ENCODE data around the gene PEX14. TPM values are rescaled to one million over a fixed set of nuclear protein-coding genes. Genes with fewer than 3 reads are reported as not detected.

PEX14 gene
- total and polyA plus RNA-seq, 2 experiments from 2014 or later = 17.6 to 19.6 TPM

DNA sequence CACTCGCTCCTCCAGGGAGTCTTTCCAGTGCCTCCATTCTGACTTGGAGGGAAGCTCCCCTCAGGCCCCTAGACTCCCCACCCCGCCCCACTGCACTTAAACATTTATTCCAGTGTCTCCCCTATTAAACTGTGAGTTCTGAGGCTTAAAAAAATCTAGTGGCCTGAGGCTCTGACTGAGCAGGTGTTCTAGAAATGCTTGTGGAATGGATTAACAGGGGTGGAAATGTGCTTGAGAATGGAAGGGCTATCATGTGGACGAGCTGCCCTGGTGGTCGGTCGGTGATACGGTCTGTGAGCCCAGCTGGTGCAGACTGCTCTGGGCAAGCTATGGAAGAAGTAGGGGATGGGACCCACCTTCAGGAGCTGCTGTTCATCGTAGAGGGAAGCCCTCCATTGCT lies 130.2 kb downstream of the PEX14 start (continued):
- TF ChIP-seq, protein P1, sequence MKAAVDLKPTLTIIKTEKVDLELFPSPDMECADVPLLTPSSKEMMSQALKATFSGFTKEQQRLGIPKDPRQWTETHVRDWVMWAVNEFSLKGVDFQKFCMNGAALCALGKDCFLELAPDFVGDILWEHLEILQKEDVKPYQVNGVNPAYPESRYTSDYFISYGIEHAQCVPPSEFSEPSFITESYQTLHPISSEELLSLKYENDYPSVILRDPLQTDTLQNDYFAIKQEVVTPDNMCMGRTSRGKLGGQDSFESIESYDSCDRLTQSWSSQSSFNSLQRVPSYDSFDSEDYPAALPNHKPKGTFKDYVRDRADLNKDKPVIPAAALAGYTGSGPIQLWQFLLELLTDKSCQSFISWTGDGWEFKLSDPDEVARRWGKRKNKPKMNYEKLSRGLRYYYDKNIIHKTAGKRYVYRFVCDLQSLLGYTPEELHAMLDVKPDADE (IDR thresholded peaks at IDR 0.05) = no peak

DNA sequence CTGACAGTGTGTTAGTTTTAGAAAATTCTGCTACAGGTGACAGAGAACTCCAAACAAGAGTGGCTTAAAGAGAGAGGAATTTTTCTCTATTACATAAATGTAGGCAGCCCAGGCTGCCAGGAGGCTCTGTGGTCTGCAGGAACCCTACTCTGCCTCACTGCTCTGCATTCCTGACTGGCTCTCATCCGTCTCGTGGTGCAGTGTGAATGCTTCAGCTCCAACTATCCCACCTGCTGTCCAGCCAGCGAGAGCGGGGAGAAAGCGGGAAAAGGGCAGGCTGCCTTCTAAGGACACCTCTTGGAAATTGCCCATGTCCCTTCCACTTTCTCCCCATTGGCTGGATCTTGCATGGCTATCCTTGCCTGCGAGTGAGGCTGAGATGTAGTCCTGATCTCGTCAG lies 131.3 kb downstream of the PEX14 start:
- TF ChIP-seq JUNB (IDR thresholded peaks at IDR 0.05; ENCODE audit: unreplicated experiment) (no peak), EZH2 (IDR thresholded peaks at IDR 0.05; ENCODE audit: low read depth, unreplicated experiment) (no peak), POLR2AphosphoS5 (IDR thresholded peaks at IDR 0.05; ENCODE audit: low read depth) (no peak), ZNF114 (CRISPR knock-in tag; IDR thresholded peaks at IDR 0.05) (no peak), NANOG (IDR thresholded peaks at IDR 0.05; ENCODE audit: borderline replicate concordance) (no peak), EZH2phosphoT487 (IDR thresholded peaks at IDR 0.05; ENCODE audit: unreplicated experiment) (no peak)
- TF ChIP-seq, protein P2, sequence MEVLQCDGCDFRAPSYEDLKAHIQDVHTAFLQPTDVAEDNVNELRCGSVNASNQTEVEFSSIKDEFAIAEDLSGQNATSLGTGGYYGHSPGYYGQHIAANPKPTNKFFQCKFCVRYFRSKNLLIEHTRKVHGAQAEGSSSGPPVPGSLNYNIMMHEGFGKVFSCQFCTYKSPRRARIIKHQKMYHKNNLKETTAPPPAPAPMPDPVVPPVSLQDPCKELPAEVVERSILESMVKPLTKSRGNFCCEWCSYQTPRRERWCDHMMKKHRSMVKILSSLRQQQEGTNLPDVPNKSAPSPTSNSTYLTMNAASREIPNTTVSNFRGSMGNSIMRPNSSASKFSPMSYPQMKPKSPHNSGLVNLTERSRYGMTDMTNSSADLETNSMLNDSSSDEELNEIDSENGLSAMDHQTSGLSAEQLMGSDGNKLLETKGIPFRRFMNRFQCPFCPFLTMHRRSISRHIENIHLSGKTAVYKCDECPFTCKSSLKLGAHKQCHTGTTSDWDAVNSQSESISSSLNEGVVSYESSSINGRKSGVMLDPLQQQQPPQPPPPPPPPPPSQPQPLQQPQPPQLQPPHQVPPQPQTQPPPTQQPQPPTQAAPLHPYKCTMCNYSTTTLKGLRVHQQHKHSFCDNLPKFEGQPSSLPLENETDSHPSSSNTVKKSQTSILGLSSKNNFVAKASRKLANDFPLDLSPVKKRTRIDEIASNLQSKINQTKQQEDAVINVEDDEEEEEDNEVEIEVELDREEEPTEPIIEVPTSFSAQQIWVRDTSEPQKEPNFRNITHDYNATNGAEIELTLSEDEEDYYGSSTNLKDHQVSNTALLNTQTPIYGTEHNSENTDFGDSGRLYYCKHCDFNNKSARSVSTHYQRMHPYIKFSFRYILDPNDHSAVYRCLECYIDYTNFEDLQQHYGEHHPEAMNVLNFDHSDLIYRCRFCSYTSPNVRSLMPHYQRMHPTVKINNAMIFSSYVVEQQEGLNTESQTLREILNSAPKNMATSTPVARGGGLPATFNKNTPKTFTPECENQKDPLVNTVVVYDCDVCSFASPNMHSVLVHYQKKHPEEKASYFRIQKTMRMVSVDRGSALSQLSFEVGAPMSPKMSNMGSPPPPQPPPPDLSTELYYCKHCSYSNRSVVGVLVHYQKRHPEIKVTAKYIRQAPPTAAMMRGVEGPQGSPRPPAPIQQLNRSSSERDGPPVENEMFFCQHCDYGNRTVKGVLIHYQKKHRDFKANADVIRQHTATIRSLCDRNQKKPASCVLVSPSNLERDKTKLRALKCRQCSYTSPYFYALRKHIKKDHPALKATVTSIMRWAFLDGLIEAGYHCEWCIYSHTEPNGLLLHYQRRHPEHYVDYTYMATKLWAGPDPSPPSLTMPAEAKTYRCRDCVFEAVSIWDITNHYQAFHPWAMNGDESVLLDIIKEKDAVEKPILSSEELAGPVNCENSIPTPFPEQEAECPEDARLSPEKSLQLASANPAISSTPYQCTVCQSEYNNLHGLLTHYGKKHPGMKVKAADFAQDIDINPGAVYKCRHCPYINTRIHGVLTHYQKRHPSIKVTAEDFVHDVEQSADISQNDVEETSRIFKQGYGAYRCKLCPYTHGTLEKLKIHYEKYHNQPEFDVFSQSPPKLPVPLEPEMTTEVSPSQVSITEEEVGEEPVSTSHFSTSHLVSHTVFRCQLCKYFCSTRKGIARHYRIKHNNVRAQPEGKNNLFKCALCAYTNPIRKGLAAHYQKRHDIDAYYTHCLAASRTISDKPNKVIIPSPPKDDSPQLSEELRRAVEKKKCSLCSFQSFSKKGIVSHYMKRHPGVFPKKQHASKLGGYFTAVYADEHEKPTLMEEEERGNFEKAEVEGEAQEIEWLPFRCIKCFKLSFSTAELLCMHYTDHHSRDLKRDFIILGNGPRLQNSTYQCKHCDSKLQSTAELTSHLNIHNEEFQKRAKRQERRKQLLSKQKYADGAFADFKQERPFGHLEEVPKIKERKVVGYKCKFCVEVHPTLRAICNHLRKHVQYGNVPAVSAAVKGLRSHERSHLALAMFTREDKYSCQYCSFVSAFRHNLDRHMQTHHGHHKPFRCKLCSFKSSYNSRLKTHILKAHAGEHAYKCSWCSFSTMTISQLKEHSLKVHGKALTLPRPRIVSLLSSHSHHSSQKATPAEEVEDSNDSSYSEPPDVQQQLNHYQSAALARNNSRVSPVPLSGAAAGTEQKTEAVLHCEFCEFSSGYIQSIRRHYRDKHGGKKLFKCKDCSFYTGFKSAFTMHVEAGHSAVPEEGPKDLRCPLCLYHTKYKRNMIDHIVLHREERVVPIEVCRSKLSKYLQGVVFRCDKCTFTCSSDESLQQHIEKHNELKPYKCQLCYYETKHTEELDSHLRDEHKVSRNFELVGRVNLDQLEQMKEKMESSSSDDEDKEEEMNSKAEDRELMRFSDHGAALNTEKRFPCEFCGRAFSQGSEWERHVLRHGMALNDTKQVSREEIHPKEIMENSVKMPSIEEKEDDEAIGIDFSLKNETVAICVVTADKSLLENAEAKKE (CRISPR knock-in tag; IDR thresholded peaks at IDR 0.05) = no peak
- TF ChIP-seq, protein P1 (IDR thresholded peaks at IDR 0.05) = no peak
- Histone ChIP-seq H3K27ac (ENCODE audit: low read depth) (0 out of 2 replicates have a peak overlapping the region, but pooled peaks have one; percentile 61), H4K20me1 (replicated peaks; ENCODE audit: insufficient read depth) (no peaks in the 10 kb centered on the region), H3K4me3 (no peak overlapping the region), H3K4me2 (no peak overlapping the region), H3K4me1 (ENCODE audit: insufficient read depth) (no peaks in the 10 kb centered on the region), H3K36me3 (ENCODE audit: insufficient read depth) (no peaks in the 10 kb centered on the region), H3F3A (replicated peaks; ENCODE audit: low read depth) (no peaks in the 10 kb centered on the region), H3K9me2 (ENCODE audit: insufficient read depth) (no peaks in the 10 kb centered on the region), H3K27me3 (ENCODE audit: insufficient read depth) (no peaks in the 10 kb centered on the region), H3K79me2 (replicated peaks; ENCODE audit: insufficient read depth) (no peaks in the 10 kb centered on the region), H2AFZ (no peak overlapping the region)
- ATAC-seq (peak; percentile 79), DNase-seq (ENCODE audit: low spot score) (no peak)
- Mint-ChIP-seq H3K36me3 (ENCODE audit: low read depth) (no peaks in the 10 kb centered on the region), H3K4me1 (peaks cover 26% of the 10 kb centered on the region), H3K27me3 (ENCODE audit: insufficient read depth, low read depth, poor library complexity) (peaks cover 10% of the 10 kb centered on the region), H3K9me3 (no peaks in the 10 kb centered on the region; the same call in 2 of the 3 replicates), H3K4me3 (no peak overlapping the region), H3K27ac (no peak overlapping the region)

Data from GM23338 (cell line).